T-helper 2 cell (primary cell): ENCODE data around the gene A2M.

Experiments used
- DNase-seq, 5 experiments: peaks; one replicate each; pipeline versions ENCODE4 v3.0.0 to v3.0.0-alpha.2; 2012 to 2022

The A2M gene

GRCh38 chr12:9120487-9121184, 4.9 kb upstream of the A2M start:
- no peak for DNase-seq

- DNase-seq: no peak
Observed at GRCh38 chr12:9118158-9118557, 2.4 kb upstream of the A2M start.

GRCh38 chr12:9114946-9115345, 773 bp downstream of the A2M start:
- DNase-seq: no peak

DNA sequence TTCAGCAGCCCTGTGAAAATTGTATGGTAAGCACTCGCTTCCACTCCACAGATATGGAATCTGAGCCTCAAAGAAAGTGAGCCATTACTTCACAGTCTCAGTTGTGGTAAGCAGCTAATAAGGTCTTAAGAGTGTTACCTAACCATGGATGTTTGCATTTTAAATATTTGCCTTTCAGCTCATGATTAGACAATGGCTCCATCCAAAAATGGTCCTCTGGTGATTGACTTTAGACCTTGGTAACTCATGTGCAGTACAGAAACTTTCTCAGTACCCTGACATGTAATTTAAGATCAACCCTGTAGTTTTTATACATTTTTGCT, 1.8 kb downstream of the A2M start:
- no peak for DNase-seq

- no peak for DNase-seq
Observed at GRCh38 chr12:9113296-9113986, 2.3 kb downstream of the A2M start.

DNA sequence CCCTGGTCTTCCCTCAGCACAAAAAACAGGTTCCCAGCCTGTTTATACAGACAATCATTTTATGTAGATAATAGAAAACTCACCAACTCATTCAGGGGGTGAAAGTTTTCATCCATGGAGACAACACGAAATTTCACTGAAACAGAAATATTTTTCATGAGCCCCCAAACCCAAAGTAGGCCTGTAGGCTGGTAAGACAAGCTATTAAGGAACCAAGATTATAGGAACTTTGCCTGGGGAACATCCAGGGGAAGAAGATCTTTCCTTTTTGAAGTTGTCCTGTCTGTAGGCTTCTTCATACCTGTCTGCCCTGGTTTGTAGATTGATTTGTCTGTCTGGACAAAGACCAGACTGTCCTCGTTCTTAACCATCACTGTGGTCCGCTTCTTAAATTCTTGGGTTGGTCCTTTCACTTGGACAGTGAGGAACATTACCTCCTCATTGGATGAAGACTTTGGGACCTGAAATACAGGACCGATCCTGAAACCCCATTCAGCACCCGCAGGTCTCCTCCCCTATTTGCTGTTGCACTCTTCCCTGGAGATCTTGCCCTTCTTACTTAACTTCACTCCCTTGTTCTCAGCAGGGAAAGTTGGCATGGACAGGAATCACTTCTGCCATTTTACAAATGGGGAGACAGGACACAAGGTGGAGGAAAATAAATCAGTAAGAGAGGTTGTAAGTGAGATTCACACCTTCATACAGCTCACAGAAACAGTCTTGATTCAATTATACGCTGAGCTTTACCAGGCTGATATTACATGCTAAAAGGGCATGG, 3.5 kb downstream of the A2M start:
- DNase-seq: no peak

DNA sequence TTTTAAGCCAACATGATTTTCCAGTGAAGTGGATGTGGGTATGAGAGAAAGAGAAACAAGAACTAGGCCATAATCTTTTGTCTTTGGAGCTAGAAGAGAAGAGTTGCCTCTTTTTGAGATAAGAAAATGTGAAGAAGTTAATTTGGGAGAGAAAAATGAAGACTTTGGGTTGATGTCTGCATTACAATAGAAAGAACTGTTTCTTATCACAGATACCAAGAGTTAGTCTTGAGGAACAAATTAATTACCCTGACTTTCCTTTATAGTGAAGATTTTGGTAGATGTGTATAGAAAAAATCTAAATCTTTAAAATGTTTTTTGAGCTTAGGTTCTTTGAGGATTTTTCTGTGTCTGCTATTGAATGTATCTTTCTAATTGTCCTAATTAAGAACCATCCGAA, 4.2 kb downstream of the A2M start:
- DNase-seq: no peak

DNA sequence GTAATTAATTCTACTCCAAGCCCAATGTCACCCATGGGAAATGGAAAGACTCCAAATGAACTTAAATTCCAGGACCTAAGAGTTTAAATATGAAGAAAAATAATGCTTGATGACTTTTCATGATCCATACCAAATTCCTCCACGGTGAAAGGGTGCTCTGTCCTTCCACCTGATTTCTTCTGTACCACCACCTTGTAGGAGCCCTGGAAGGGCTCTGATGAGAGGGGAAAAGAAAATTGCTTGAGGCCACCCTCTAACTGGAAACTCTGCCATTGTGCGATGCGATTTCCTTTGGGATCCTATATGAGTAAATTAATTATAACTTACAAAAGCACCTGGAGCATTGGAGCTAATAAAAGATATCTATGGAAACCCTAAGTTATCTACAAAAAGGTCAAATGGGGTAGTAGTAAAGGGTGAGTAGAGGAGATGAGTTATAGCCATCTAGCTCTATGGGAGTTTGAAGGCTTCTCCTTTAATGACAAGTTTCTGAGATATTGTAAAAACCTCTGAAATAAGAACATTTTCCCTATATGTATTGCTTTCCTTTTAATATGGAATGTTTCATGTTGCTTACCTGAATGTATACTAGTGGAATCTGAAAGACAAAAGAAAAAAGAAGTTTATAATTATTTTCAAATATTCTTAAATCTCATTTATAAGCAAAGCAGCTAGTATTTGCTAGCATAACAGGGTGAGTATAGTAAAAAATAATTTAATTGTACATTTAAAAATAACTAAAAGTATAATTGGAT, 5.8 kb downstream of the A2M start:
- no peak for DNase-seq

DNA sequence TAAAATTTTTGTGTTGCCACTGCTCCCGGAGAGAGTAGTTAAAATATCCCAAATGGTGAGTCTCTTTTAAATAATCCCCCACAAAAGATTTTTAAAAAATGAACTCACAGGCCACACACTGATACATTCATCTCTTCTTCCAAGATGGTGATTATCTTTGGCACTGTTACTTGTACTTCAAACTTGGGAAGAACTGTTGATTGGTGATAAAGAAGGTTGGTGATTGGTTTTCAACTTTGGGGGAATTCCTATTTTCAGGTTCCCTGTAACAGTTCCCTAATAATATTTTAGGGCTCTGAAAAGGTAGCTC, 6.6 kb downstream of the A2M start:
- no peak for DNase-seq

- DNase-seq: no peak
Observed at GRCh38 chr12:9108504-9109212, 7.1 kb downstream of the A2M start.

- DNase-seq: no peak
Observed at GRCh38 chr12:9107542-9107873, 8.2 kb downstream of the A2M start.

GRCh38 chr12:9106610-9107541, 8.8 kb downstream of the A2M start:
- no peak for DNase-seq

DNA sequence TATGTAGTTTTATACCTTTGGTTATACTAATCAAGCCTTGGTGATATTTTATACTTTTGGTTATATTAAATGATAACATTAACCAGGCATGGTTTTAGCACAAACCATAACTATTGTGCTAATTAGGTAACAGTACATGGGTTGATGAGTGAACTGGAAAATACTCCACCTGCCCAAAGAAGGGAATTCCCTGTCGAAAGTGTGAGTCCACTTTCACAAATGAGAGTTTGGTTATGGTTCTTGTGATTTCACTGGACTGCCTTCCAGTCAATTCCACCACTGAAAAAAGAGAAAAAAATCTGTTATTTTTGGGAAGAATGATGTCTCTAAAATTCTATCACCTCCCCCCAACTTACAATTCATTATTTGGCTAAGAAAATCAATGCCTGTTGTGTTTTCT, 9.7 kb downstream of the A2M start:
- DNase-seq: no peak

DNA sequence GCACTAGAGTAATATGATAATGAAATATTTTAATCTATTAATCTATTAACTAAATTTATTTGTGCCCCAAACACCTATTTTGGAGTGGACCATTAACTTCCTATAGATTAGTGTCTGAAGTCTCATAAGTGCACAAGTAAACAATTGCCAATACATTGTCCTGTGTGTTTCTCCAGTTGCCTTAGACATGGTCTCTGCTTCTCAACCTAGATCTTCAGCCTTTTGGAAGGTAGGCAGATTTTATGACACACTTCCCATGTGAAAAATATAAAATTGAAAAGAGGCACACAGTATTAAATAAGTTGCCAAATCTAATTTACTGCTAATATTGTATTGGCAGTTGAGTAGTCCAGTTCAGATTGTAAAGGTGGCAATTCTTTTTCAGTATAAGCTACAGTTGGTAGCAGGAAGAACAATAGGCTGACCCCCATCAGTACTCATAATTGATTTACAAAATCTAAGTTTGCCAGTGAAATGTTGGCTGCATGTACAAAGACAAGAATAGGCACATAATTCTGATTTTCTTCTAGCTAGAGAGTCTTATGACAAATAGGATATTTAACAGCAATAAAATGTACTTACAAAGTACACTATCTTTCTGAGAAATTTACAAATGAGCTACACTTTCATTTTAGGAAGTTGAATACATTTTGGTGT, 10.8 kb downstream of the A2M start:
- no peak for DNase-seq

GRCh38 chr12:9104087-9104486, 11.6 kb downstream of the A2M start:
- no peak for DNase-seq

DNA sequence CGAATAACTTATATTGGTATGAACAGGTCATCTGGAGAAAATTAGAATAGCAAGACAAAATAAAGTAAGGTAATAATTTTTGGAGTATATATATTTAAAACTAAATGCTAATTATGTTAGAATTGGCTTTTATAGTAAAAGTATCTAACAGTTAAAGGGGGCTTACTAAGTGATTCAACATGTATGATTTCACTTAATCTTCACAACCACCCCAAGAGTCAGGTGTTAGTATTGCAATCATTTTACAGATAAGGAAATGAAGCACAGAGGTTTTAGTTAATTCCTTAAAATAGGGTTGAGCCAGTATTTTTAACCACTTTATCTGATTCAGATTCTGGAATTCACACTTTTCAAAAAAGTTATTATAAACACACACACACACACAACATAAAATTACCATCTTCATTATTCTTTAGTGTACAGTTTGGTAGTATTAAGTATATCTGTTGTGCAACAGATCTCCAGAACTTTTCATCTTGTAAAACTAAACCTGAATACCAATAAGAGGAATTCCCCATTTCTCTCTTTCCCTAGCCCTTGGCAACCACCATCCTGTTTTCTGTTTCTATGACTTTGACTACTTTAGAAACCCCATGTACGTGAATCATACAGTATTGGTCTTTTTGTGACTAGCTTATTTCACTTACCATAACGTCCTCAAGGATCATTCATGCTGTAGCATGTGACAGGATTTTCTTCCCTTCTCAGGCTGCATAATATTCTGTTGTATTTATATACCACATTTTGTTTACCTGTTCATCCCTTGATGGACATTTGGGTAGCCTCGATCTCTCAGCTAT, 12.5 kb downstream of the A2M start:
- no peak for DNase-seq

DNA sequence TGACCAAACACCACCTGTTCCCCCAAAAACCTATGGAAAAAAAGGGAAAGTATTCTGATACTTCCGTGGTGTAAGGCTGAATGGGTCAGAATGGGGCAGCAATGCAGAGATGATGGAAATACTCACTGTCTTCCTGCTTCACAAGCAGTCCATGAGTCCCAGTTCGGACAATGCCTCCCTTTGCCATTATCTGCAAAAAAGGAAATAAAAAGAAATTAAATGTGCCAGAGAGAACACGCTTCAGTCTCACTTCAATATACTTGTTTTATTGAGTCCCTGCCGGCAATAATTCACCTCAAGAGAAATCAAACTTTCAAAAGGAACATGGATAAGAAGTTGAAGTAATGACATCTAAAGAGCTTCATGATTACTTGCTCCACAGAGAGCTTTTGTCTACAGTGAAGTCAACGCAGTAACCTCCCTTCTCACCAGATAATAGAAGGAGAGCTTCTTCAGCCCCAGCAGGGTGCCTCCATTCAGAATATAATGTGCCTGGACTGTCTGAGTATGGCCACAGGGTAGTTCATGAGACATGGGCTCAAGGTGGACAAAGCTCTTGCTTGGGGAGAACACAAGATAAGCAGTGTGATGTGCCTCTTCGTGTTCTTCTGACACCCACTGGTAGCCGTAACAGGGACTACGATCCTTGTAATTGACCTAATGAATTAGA, 14.6 kb downstream of the A2M start:
- no peak for DNase-seq

GRCh38 chr12:9099552-9100190, 16.0 kb downstream of the A2M start:
- DNase-seq: no peak

GRCh38 chr12:9098463-9099026, 17.2 kb downstream of the A2M start:
- no peak for DNase-seq
